ENCODE measurements around the gene NTMT2.
A peak's percentile ranks its signal among the peaks of the same experiment; 100 is the strongest.
"Not testable (repeated sequence)": the region's sequence is repeated elsewhere in the genome, so short reads cannot be mapped to it uniquely, and the experiment has no call there.

NTMT2 gene

DNA sequence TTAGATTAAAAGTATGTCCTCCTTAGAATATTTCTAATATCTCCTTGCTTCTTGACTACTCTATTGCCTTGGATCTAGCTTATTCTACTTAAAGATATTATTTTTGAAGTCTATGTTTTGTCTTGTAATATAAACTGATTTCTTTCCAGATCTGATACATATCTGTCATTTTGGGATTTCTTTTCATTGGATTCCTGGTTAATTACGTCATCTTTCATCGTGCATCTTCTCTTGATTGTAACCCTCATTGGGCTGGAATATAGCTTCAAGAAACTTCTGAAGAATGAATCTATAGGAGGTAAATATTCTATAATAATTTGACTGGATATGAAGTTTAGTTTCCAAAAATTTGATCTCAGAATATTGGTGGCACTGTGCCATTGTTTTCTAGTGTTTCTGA is 12.1 kb downstream of the NTMT2 start:
- DNase-seq, result no peak

DNA sequence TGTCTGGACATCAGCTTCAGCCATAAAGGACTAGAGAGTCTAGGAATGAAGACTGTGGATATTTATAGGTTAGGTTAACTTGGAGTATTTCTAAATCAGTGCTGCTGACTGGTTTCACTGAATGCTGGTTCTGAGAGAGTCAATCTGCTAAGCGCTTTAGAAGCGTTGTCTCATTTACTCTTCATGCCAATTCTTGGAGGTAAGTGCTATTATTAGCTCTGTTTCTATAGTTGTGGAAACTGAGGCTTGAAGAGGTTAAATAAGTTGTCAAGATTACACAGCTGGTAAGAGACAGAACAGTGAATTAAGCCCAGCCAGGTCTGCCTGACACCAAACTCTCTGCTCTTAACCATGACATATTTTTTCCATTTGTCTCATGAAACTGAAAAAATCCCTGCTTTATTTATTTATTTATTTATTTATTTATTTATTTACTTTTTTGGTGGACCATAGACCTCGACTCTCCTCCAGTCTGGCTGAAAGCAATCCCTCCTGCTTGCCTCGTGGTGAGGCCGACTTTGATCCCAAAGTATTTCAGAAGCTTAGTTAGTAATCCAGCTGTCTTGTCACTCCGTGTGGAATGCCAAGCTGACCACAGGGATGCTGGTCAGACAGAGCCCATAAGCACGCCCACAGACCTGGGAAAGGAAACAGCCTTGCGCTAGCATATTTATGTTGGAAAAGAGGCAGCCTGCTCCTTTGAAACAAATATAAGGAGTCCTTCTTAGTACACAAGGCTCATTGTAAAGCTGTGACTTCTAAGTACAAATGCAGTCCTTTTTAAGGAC is 16.9 kb downstream of the NTMT2 start:
- peak; percentile 72 for DNase-seq

DNA sequence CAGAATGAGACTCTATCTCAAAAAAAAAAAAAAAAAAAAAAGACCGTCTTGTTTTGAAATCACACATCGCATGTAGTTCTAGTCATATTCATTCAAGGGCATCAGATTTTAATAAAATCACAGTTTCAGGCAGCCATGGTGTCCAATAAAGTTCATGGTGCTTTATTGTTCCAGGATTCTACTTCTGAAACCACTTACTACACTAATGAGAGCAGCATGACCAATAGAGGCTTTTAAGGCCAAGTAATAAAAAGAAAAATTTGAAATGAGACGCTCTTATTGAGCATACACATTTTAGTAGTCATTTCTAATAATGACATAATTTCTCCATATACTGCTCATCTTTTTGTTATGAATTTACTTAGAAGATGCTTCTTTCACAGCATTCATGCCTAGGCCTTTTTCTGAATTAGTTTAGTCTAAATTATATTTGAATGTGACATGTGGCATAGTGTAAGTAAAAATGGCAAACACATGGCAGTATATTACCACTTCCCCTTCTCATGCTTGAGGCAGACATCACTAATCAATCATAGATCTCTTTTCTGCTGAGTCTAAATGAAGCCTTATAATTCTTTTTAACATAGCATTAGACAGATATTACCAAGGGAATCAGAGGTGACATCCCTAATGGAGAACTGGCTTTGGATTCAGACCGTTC is 18.5 kb downstream of the NTMT2 start:
- no peak for DNase-seq

DNA sequence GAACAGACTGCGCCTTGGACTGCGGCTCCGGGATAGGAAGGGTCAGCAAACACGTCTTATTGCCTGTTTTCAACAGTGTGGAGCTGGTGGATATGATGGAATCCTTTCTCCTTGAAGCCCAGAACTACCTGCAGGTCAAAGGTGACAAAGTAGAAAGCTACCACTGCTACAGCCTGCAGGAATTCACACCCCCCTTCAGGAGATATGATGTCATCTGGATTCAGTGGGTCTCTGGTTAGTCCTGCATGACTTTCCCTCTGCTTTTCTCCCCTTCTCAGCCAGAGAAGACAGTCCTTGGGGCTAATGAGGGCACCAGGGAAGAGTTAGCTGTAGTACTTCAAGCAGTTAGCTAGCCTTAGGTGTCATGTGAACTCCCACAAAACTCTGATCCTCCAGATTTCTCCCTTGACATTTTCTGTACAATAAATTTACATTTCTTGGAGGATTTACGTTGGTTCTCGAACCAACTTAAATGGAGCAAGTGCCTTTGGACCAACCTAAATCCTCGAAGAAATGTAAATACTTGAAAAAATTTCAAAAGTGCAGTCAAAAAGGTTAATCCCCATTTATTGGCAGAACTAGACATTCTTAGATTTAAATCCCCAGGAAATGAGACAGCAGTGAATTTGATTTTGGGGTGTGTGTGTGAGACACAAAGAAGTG is 20.9 kb downstream of the NTMT2 start:
- no peak for DNase-seq

DNA sequence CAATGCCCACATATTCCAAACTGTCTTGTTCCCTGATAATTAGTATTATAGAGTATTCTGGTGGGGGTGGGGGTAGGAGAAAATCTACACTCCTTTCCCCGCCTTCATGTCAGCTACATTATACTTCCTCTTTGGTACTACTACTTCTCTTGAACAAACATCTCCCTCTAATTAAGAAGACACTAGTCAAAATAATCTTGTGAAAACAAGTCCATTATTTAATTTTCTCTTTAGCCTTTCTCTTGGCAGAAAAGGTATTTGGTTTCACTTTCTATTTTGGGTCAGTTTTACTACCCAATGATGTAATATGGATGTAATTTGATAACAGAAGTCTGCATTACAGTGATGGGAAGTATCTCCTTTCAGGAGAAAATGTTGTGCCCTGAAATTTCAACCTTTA is 22.5 kb downstream of the NTMT2 start:
- no peak for DNase-seq

DNA sequence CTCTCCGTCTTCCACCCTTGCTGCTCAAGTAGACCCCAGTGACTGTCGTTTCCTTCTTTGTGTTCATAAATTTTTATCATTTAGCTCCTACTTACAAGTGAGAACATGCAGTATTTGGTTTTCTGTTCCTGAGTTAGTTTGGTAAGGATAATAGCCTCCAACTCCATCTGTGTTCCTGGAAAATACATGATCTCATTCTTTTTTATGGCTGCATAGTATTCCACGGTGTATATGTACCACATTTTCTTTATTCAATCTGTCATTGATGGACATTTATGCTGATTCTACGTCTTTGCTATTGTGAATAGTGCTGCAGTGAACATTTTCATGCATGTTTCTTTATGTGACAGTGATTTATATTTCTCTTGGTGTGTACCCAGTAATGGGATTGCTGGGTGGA is 24.8 kb downstream of the NTMT2 start:
- not testable (repeated sequence) for DNase-seq

DNA sequence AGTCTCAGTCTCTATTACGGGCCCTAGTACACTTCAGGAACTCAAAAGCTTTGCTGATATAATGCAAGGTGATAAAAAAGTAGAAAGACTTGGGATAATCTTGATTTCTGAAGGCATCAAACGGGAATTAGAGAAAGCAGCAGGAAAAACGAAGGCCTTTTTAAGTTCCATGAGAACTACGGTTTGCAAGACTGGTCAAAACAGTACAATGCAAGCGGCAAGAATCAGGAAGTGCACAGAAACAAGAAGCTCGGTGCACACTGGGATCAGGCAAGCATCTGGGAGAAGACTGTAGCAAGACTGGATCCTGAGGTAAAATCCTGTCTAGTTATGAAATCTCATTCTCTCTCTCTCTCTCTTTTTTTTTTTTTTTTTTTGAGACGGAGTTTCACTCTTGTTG is 28.6 kb downstream of the NTMT2 start:
- no peak for DNase-seq

DNA sequence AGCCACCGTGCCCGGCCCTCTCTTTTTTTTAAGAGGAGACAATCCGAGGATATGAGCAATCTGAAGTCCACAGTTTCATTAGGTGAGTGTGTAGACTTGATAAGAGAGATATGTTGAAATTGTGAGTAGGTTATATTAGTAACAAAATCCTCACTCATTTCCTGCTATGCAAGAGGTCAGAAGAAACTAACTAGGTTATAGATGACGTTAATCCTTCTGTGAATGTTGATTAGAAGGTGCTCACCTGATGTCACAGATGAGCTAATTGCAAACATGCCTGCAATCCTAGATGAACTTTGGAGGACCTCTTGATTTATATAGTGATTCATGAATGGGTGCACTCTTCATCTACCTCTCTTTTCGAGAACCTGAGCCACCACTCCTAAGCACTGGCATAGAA is 29.3 kb downstream of the NTMT2 start:
- no peak for DNase-seq

DNA sequence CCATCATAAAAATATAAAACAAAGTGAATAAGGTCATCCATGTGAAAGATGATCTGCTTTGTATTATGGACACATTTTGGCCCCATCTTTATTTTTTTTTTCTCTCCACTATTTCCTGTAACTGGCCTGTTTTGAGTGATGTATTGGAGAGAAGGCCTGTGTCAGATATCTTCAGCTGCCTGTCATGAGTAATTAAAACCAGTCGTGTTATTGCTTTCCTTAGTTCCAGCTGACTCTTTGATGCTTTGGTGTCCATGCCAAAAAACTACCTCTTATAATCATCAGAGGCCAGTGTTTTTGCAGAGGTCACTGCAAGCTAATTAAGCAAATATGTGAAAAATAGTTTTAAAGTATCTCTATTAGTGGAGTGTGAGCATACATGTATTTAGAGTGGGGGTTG is 29.7 kb downstream of the NTMT2 start:
- no peak for DNase-seq

DNA sequence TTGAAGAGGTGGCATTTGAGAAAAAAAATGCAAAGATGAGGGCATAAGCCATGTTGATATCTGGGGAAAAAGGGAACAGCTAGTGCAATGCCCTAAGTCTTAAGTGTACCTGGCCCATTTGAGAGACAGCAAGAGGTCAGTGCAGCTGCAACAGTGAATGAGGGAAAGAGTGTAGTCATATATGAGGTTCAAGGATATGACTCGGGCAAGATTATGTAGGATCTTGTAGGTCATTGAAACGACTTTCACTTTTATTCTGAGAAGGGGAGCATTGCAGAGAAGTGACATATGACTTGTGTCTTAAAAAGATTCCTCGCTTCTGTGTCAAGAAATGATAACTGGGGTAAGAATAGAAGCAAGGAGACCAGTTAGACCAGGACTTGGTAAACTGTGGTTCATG is 31.0 kb downstream of the NTMT2 start:
- DNase-seq, result no peak

DNA sequence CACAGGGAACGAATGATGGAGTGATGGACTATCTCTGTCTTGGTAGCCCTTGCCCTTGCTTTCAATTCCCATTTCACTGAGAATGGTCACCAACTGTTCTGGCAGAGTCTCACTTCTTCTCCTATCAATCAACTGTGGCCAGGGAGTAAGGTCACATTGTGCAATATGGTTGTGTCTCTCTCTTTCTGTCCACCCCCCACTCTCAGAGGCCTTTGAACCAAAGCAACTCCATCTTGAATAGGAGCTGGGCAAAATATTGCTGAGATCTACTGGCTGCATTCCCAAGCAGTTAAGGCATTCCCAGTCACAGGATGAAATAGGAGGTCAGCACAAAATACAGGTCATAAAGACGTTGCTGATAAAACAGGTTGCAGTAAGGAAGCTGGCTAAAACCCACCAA is 36.7 kb downstream of the NTMT2 start:
- no peak for DNase-seq

DNA sequence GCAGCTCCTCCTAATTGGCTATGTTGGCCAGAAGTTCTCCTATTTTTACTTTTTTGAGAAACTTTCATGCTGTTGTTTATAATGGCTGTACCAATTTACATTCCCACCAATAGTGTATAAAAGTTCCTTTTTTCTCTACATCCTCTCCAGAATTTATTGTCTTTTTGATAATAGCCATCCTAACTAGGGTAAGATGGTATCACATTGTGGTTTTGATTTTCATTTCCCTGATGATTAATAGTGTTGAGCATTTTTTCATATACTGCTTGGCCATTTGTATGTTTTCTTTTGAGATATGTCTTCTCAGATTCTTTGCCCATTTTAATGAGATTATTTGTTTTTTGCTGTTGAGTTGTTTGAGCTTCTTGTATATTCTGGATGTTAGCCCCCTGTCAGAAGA is 46.8 kb downstream of the NTMT2 start:
- DNase-seq, result no peak

DNA sequence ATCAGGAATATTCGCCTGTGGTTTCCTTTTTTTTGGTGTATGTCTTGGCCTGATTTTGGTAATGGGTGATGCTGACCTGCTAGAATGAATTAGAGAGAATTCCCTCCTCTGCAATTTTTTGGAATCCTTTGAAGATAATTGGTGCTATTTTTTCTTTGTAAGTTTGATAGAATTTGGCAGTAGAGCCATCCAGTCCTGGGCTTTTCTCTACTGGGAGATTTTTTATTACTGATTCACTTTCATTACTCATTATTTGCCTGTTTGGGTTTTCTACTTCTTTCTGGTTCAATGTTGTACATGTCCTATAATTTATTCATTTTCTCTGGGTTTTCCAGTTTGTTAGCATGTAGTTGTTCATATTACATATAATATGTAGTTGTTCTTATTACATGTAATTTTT is 48.7 kb downstream of the NTMT2 start:
- DNase-seq, result no peak

DNA sequence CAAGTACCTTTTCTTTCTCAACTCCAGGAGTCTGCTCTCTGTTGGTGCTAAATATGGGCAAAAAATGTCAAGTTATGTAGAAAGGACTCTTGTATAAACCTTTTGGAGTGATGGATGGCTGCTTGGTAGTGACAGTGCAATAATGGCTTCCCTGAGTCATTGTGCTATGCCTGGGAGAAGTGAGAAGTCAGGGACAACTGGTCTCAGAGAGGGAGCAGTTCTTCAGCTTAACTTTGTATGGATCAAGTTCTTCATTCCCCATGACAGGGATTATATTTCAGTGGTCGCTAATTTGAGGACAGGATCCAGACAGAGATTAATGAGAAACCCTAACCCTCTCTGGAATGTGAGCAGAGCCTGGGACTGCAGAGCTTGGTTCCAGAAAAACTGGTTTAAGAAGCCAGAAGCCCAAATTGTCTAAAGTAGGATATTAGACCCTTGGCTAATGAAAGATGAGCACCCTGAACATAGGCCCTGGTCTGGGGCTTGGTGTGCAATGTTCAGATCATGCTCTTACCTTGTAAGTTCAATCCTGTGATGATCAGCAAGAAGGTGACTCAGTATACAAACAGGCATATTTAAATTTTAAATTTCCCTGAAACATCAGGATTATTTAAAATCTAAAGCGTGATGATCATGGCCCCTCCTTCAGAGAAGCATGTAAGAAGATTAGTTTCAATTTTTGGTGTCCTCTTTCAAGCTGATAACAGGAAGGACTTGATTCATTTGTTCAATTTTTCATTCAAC is 50.9 kb downstream of the NTMT2 start:
- no peak for DNase-seq

DNA sequence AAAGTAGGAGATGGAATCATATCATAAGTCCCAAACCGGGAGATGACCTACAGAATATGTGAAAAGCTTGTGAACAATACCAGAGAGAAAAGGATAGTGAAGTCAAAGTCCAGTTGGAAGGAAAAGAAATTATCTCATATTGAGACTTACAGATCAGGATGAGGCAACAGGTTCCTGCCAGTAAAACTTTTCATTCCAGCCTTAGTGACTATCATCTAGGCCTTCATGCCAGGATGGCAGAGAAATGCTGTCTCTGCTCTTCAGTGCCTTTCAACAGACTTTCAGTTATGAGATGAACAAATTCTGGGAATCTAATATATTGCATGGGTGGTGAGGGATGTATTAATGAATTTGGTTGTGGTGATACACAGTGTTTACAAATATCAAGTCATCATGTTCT is 52.3 kb downstream of the NTMT2 start:
- DNase-seq, result no peak

DNA sequence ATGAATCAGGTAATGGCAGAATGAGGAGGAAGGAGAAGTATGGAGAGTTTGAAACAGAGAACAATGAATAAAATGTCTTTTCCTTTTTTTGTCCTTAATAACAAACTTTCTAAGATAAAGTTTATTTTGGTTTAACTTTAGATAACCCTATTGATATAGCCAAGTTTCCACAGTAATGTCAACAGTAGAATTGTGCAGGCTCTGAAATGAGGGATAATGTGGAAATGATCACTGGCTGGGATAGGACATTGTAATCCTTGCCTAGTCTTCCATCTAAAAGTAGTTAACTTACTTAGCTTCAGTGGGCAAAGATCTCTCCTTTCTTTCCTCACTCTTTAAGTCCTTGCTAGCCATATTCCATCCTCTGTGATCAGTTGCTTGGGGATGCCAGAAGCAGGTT is 52.8 kb downstream of the NTMT2 start:
- no peak for DNase-seq

DNA sequence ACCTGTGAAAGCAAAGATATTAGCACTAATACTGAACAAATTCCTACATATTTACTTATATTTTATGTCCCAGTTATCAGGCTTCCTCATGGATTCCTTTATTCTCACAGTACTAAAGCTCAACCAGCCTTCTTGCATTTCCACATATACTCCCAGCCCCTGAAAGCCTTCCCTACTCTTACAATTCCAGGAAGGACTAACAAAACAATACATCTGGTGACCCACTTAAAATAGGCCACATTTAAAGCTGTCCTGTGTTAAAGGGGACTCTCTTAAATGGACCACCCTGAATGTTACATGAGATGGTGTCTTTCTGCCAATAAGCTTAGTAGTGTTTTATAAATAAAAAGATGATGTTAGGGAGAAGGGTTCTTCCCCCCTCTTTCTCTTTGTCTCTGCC is 54.4 kb downstream of the NTMT2 start:
- no peak for DNase-seq

DNA sequence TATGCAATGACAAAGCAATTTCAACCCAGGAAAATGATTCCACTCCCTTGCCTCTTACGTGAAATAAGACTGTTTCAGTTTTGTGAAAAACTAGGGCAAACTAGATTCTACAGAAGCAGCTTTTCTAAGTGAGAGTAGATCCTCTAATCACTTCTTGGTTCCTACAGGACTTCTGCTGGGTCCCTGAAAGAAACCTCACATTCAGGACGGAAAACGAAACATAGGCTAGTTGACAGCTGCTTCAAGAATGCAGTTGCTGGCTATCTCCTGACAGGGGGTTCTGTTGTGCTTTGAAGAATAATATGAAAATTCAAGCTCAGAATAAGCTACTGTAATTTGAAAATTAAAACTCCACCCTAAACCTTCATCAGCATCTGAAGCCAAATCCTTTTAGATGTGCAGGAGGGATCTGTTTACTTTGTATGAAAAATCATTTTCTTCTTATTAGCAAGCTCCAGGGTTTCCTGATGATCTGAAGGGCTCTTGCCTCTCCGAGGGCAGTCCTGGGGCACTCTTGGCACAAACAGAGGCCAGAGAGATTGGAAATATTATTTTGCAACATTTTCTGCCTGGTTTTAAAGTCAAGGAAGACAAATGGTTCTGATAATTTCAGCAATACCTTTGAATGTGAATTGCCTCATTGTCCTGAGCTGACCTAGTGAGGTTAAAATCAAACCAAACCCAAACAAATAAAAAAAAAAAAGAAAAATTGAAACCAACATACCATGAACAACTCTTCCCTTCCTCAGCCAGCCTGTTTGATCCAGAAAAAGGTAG is 55.0 kb downstream of the NTMT2 start:
- no peak for DNase-seq

DNA sequence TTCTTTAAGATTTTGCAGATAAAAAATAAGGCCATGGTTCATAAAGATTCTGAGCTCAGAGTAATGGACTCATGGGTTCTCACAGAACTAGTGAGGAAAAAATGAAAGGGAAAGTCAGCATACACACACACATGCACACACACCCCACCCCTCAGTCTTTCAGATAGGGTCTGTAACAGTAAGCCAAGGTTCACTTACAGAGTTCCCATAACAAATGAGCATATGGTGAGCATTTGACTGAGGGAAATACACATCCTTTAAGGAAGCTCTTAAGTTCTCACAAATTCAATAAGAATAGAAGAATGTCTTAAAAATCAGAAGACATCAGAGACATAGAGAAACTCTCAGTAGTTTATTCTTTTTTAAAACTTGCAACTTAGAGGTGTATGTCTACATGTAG is 57.9 kb downstream of the NTMT2 start:
- DNase-seq, result no peak

DNA sequence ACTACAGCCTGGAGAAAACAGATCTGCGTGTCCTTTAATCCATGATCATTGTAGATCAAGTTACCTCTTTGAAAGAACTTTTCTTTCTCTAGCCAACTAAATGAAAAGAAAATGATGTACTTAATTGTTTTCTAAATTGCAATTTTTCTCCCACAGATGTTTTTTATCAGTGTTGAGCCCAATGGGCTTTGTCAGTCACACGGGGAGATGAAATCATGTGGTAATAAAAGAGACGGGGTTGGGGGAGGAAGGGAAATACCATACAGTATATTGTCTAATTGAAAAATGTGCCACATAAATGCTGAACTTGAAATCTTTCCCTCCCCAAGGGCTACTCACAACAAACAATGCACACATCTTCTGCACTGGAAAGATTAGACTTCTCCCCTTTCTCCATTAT is 58.4 kb downstream of the NTMT2 start:
- no peak for DNase-seq

DNA sequence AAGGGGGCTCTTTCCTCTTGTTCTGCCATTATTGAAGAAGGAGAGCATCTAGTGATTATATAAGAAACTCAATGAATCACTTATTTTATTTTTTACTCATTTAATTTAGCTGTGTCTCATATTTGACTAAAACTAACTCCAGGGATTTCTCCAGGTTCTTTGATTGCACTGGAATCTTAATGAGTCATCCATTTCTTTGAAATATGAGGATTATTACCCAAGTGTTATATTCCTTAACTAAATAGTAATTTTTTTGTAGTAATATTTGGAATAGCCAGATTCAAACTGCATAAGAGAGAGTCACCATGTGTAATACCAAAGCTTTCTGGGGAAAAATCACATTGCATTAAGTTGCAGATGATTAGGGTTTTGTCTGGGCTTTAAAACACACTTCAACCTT is 59.5 kb downstream of the NTMT2 start:
- no peak for DNase-seq

DNA sequence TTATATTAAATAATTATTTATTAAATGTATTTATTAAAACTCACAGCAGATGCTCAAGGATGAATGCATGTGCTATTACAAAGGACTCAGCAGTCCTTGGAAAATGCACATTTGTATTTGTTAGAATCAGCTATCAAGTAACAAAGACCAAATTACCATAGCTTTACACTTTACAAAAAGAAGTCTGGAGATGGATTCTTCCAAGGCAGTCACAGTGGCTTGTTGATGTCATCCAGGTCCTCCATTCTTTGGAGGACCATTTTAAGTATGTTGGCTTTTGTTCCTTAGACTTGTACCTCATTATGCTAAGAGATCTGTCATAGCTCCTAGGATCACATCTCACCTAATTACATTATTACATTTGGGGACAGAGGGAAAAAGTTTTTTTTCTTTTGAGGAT is 63.4 kb downstream of the NTMT2 start:
- no peak for DNase-seq

DNA sequence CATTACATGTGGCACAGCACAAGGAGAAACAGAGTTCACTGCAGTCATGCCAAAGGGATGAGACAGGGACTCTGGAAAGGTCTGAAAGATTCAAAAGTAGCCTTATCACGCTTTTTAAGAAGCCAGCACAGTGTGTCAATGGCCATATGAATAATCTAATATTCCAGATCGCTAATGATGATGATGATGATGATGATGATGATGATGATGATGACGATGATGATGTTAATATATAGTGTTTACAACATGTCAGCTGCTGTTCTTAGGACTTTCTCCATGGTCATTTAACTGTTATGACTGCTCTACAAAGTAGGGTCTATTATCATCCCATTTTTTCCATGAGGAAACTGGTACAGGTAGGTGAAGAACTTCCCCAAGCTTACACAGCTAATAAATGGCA is 64.4 kb downstream of the NTMT2 start:
- no peak for DNase-seq

All from left hindlimb (tissue), 1 donor.